ENCODE measurements around the gene THSD4. TPM values are rescaled to one million over a fixed set of nuclear protein-coding genes. Genes with fewer than 3 reads are reported as not detected.

Gene THSD4
- total RNA-seq, 2 experiments from 2014 or later = not detected

- Mint-ChIP-seq H3K4me3 (no peak overlapping the region), H3K9me3 (peaks cover 2% of the 10 kb centered on the region), H3K4me1 (ENCODE audit: low read depth) (peaks cover 3% of the 10 kb centered on the region), H3K36me3 (ENCODE audit: low read depth) (no peaks in the 10 kb centered on the region), H3K27me3 (peaks cover 65% of the 10 kb centered on the region), H3K27ac (no peak overlapping the region)
- Histone ChIP-seq H3K4me3 (ENCODE audit: low read length) (no peak overlapping the region), H3K36me3 (ENCODE audit: insufficient read depth, low read length) (no peaks in the 10 kb centered on the region), H3K27ac (ENCODE audit: low read depth in 1 of 2, low read length in 2 of 2) (no peak overlapping the region), H3K9me3 (ENCODE audit: control insufficient read depth in 1 of 2, insufficient read depth in 1 of 2, low read length in 2 of 2) (no peaks in the 10 kb centered on the region), H3K4me1 (ENCODE audit: insufficient read depth, low read length) (no peaks in the 10 kb centered on the region), H3K27me3 (ENCODE audit: control insufficient read depth in 1 of 2, insufficient read depth in 2 of 2, low read length in 2 of 2) (peaks cover 0 to 4% of the 10 kb centered on the region in 2 experiments)
- intact Hi-C loops (cut with DNase I, micrococcal nuclease) = no loop called here
- TF ChIP-seq CTCF (IDR thresholded peaks at IDR 0.05) = no peak
- DNase-seq (no peak), ATAC-seq (ENCODE audit: poor library complexity) (no peak)
- ChIA-PET POLR2A (no interaction called here), CTCF (no interaction called here)
Observed at GRCh38 chr15:71688509-71689094, 573.3 kb downstream of the THSD4 start.

GRCh38 chr15:71691081-71691457 lies 575.8 kb downstream of the THSD4 start:
- no peaks in the 10 kb centered on the region for H3K4me1 ChIP-seq (ENCODE audit: insufficient read depth, low read length)
- POLR2A ChIA-PET = no interaction called here
- H3K4me3 ChIP-seq (ENCODE audit: low read length) = no peak overlapping the region
- no peak for ATAC-seq (ENCODE audit: poor library complexity)
- H3K36me3 ChIP-seq (ENCODE audit: insufficient read depth, low read length) = no peaks in the 10 kb centered on the region
- Mint-ChIP-seq H3K27me3 (peaks cover 78% of the 10 kb centered on the region), H3K4me1 (ENCODE audit: low read depth) (no peaks in the 10 kb centered on the region), H3K27ac (no peak overlapping the region), H3K4me3 (no peak overlapping the region), H3K9me3 (peaks cover 2% of the 10 kb centered on the region), H3K36me3 (ENCODE audit: low read depth) (no peaks in the 10 kb centered on the region)
- H3K27ac ChIP-seq (ENCODE audit: low read depth in 1 of 2, low read length in 2 of 2) = no peak overlapping the region
- TF ChIP-seq CTCF (IDR thresholded peaks at IDR 0.05) = no peak
- no peaks in the 10 kb centered on the region for H3K9me3 ChIP-seq (ENCODE audit: control insufficient read depth in 1 of 2, insufficient read depth in 1 of 2, low read length in 2 of 2)
- CTCF ChIA-PET = interaction anchor here (1.4 kb wide), 1 partner anchor 13 kb away, joined by 4 read pairs; no protein-coding TSS in a partner anchor
- intact Hi-C loops (cut with DNase I, micrococcal nuclease) = no loop called here
- H3K27me3 ChIP-seq (ENCODE audit: control insufficient read depth in 1 of 2, insufficient read depth in 2 of 2, low read length in 2 of 2) = peaks cover 0 to 4% of the 10 kb centered on the region in 2 experiments
- DNase-seq = no peak

GRCh38 chr15:71691458-71692417 lies 576.5 kb downstream of the THSD4 start:
- no peak overlapping the region for H3K4me3 ChIP-seq (ENCODE audit: low read length)
- Mint-ChIP-seq H3K36me3 (ENCODE audit: low read depth) (no peaks in the 10 kb centered on the region), H3K4me3 (no peak overlapping the region), H3K9me3 (peaks cover 2% of the 10 kb centered on the region), H3K4me1 (ENCODE audit: low read depth) (no peaks in the 10 kb centered on the region), H3K27ac (no peak overlapping the region), H3K27me3 (peaks cover 79% of the 10 kb centered on the region)
- no peaks in the 10 kb centered on the region for H3K9me3 ChIP-seq (ENCODE audit: control insufficient read depth in 1 of 2, insufficient read depth in 1 of 2, low read length in 2 of 2)
- ChIA-PET POLR2A (no interaction called here), CTCF (interaction anchor here (1.4 kb wide), 1 partner anchor 12 kb away, joined by 4 read pairs; no protein-coding TSS in a partner anchor)
- H3K36me3 ChIP-seq (ENCODE audit: insufficient read depth, low read length) = no peaks in the 10 kb centered on the region
- intact Hi-C loops (cut with DNase I, micrococcal nuclease) = no loop called here
- H3K27ac ChIP-seq (ENCODE audit: low read depth in 1 of 2, low read length in 2 of 2) = no peak overlapping the region
- H3K27me3 ChIP-seq (ENCODE audit: control insufficient read depth in 1 of 2, insufficient read depth in 2 of 2, low read length in 2 of 2) = peaks cover 0 to 4% of the 10 kb centered on the region in 2 experiments
- no peaks in the 10 kb centered on the region for H3K4me1 ChIP-seq (ENCODE audit: insufficient read depth, low read length)
- no peak for TF ChIP-seq CTCF (IDR thresholded peaks at IDR 0.05)
- DNase-seq (no peak), ATAC-seq (ENCODE audit: poor library complexity) (no peak)

Measured in CD4-positive, alpha-beta T cell (primary cell).